ENCODE measurements around the gene RAB5IF. TPM values are rescaled to one million over a fixed set of nuclear protein-coding genes. Genes with fewer than 3 reads are reported as not detected.
"Not testable (repeated sequence)": the region's sequence is repeated elsewhere in the genome, so short reads cannot be mapped to it uniquely, and the experiment has no call there.

Gene RAB5IF, protein sequence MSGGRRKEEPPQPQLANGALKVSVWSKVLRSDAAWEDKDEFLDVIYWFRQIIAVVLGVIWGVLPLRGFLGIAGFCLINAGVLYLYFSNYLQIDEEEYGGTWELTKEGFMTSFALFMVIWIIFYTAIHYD
- 331 and 351 TPM in 2 replicates for total RNA-seq (2014; rRNA removed; shearing (Covaris generic))

DNA sequence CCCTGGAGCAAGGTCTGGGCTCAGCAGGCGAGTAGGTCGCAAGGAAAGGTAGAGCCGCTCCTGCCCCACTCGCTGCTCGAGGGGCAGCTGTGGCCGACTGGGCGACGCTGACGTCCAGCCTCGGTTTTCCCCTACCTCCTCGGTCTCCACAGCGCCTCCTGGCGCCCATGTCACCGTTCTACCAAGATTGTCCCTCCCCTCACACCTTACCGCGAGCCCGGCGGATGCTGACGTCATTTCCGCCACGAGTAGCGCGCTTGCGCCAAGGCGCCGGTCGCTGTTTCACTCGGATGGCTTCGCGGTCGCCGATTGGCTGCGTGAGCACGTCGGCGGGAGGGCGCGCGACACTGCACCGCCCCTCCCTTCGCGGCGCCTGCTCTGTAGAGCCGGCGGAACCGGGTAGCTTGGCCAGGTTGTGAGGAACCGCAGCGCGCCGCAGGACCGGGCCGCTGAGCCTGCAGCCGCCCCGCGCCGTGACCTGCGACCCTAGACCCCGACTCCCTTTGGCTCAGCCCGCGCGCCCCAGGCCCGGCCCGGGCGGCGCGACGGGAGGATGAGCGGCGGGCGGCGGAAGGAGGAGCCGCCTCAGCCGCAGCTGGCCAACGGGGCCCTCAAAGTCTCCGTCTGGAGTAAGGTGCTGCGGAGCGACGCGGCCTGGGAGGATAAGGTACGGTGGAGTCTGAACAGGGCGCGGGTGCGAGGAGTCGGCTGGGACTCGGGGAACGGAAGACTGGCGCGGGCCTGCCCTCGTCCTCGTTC, at the start of gene RAB5IF:
RAB5IF (plus strand) TSS at position 381 of the 759 bp plus-strand sequence; CDS start at position 554, 173 bp downstream.
- peak; percentile 99 for DNase-seq (ENCODE audit: low read depth)

DNA sequence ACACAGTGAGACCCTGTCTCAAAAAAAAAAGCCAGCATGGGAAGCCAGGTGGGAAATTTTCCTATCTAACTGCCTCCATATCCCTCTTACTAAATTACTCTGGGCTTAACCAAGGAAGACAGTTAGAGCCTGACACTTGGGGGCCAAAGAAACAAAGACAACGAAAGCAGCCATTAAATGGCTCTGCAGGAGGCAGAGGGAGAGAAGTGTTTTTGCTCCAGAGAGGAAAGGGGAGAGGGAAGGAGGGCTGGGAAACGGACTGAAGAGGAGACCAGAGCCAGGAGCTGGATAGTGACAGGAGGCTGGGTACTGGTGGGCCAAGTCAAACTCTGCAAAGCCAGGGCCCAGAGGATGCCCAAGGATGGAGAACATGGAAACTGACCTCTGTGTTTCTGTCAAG, 42.9 kb upstream of the RAB5IF start:
- DNase-seq (ENCODE audit: low read depth) = no peak

GRCh38 chr20:36563374-36563773, 42.2 kb upstream of the RAB5IF start:
- no peak for DNase-seq (ENCODE audit: low read depth)

GRCh38 chr20:36564078-36564725, 41.4 kb upstream of the RAB5IF start:
- not testable (repeated sequence) for DNase-seq (ENCODE audit: low read depth)

DNA sequence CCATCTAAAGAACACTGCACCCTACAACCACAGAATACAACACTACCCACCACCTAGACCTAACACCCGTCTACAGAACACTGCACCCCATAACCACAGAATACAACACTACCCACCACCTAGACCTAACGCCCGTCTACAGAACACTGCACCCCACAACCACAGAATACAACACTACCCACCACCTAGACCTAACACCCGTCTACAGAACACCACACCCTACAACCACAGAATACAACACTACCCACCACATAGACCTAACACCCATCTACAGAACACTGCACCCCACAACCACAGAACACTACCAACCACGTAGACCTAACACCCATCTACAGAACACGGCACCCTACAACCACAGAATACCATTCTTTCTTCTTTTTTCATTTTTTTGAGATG, 40.9 kb upstream of the RAB5IF start:
- DNase-seq (ENCODE audit: low read depth) = not testable (repeated sequence)

GRCh38 chr20:36565520-36565919, 40.1 kb upstream of the RAB5IF start:
- no peak for DNase-seq (ENCODE audit: low read depth)

DNA sequence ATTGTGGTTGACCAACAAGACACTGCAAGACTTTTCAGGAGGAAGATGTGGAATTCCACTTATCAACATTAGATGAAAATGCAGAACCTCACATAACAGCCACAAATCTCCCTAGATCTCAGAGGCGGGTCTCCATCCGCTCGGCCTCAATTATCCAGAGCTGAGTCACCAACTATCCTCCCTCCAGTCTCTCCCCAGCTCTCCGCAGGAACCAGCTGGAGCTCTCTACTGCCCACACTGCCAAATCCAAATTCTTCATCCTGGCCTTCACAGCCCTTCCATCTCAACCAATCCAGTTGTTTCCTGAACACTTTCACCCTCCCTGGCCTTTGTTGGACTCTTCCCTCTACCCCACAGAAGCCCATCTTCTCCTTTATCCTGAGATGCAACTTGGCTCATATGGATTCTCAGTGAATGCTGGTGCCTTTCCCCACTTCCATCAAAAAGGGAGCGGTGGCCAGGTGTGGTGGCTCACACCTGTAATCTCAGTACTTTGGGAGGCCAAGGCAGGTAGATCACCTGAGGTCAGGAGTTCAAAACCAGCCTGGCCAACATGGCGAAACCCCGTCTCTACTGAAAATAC, 35.6 kb upstream of the RAB5IF start:
- DNase-seq (ENCODE audit: low read depth) = peak; percentile 78

GRCh38 chr20:36571564-36572504, 33.7 kb upstream of the RAB5IF start:
- no peak for DNase-seq (ENCODE audit: low read depth)

GRCh38 chr20:36572701-36573102, 32.9 kb upstream of the RAB5IF start:
- peak; percentile 32 for DNase-seq (ENCODE audit: low read depth)

- peak; percentile 82 for DNase-seq (ENCODE audit: low read depth)
Measured at GRCh38 chr20:36573103-36573797, 32.3 kb upstream of the RAB5IF start, which contains the start of gene TGIF2. Gene TGIF2, plus strand, starts transcription at chr20:36573597. Its CDS starts 5,178 bp downstream, at chr20:36578775.

- peak; percentile 34 for DNase-seq (ENCODE audit: low read depth)
Measured at GRCh38 chr20:36573798-36574365, 31.7 kb upstream of the RAB5IF start.

GRCh38 chr20:36574366-36575135, 31.0 kb upstream of the RAB5IF start:
- peak; percentile 61 for DNase-seq (ENCODE audit: low read depth)

DNA sequence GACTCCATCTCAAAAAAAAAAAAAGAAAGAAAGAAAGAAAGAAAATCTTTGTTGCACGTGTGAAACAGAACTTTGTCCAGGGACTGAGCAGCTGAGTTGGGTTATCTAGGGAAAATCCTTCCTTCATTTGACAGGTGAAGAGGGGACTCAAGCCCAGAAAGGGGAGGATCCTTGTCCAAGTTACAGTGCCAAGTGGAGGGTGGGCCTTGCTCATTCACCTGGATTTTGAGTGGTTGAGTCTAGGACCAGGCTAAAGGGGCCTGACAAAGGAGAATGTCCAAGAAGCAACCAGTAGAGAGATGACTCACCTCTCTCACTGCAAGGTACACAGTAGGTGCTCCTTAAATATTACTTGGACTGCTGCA, 29.5 kb upstream of the RAB5IF start:
- DNase-seq (ENCODE audit: low read depth) = no peak

GRCh38 chr20:36578356-36579041, 27.1 kb upstream of the RAB5IF start:
- DNase-seq (ENCODE audit: low read depth) = no peak

- peak; percentile 77 for DNase-seq (ENCODE audit: low read depth)
Measured at GRCh38 chr20:36579996-36580545, 25.5 kb upstream of the RAB5IF start.

- DNase-seq (ENCODE audit: low read depth) = no peak
Measured at GRCh38 chr20:36582322-36582721, 23.3 kb upstream of the RAB5IF start.

DNA sequence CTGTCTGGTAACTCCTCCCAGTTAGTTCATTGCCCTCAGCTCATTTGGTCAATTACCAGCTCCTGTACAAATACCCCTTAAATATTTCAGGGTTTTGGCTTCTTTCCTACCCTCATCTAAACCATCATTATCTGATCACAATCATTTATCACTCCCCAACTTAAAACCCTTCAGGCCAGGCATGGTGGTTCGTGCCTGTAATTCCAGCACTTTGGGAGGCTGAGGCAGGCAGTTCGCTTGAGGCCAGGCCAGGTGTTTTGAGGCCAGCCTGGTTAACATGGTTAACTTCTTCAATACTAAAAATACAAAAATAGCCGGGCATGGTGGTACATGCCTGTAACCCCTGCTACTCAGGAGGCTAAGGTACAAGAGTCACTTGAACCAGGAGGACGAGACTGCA, 22.8 kb upstream of the RAB5IF start:
- DNase-seq (ENCODE audit: low read depth) = no peak

DNA sequence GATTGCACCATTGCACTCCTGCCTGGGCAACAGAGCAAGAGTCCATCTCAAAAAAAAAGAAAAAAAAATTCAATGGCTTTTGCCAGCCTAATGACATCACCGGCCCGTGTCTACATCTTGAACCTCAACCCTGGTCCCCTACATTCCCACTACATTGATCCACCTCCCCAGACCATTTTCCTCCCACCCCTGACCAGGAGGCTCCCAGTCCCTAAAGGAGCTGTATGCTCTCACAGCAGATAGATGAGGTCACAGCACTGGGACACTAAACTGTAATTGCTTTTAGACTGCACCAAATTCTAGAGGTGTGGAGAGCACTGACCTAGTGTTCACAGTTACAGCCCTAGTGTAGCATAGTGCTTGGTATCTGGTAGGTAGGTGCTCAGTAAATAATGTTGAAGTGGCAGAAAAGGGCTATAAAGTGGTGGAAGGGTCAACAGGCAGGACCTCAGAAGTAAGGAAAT, 21.5 kb upstream of the RAB5IF start:
- DNase-seq (ENCODE audit: low read depth) = no peak
